ENCODE measurements around the gene CR1L. TPM values are rescaled to one million over a fixed set of nuclear protein-coding genes. Genes with fewer than 3 reads are reported as not detected.

Gene CR1L
- total RNA-seq, 5 donors from 2014 or later (not counting 1 experiment from before 2014, with no cell fraction given) = 0.20 to 0.37 TPM; not detected in 3

Other genes starting within 250 kb of the CR1L start
- gene CR2, start 190.8 kb upstream of the CR1L start, total RNA-seq = 1 to 10 TPM; 1.4 to 4.6 (median 2.1) TPM
- gene CR1, start 149.0 kb upstream of the CR1L start, total RNA-seq = 10 to 100 TPM in 2 of 5 donors, 1 to 10 TPM in 3; 2.8 to 11.7 (median 8.8) TPM
- 100 to 1,000 TPM; 123 to 152 (median 145) TPM for gene CD46, start 106.9 kb downstream of the CR1L start, total RNA-seq